Measurements from ENCODE around the gene MRPS7.
"Not testable (repeated sequence)": the region's sequence is repeated elsewhere in the genome, so short reads cannot be mapped to it uniquely, and the experiment has no call there.

The MRPS7 gene

DNA sequence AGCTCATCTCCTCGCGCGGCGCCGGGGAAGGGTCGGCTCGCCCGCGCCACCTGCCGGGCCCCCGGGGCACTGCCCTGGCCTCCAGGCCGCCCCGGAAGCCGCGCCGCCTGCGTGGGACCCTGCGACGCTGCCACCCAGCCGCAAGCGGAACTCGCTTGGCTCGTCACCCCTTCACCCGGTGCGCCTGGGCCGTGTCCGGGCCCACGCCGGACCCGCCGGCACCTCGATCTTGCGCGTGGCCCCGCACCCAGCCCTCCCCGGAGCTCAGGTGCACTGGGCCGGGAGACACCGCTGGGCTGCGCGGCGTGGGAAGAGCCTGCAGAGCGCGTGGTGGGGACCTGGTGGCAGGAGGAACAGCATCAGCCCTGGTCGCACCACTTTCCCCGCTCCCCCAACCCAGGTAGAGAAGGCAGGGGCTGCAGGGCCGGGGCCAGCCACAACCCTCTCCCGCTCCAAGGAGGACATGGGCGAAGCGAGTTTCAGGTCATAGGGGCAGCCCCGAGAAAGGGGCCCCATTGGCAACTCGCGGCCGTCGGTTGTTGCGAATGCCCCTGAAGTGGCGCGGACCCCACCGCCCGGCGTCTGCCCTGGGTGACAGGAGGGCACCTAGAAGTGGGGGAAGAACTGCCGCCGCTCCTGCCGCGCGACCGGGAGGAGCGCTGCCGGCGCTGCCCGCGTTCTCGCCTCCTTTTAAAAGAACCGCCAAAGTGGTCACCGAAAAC, 9.7 kb downstream of the MRPS7 start:
- DNase-seq (ENCODE audit: low spot score): peak; percentile 72

- no peak for DNase-seq (ENCODE audit: low spot score)
Measured at GRCh38 chr17:75271955-75272847, 10.5 kb downstream of the MRPS7 start.

GRCh38 chr17:75272848-75273184, 11.1 kb downstream of the MRPS7 start:
- DNase-seq (ENCODE audit: low spot score): no peak

- no peak for DNase-seq (ENCODE audit: low spot score)
Measured at GRCh38 chr17:75273977-75274708, 12.5 kb downstream of the MRPS7 start.

DNA sequence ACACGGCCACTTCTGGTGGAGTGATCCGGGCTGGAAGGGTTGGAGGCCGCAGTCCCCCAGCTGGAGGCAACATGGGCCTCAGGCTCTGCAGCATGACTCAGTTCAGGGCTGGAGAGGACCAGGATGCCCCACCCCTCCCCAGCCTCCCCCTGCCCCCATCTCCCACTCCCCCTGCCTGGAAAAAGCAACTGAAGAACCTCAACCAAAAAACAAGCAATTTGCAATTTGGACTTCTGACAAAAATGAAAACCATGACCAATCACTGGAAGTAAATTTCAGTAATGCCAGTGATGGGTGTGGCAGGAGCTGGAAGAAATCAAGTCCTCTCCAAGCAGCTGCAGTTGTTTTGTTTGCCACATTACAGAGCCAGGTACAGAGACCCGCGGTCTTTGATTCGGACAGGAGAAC, 16.0 kb downstream of the MRPS7 start:
- DNase-seq (ENCODE audit: low spot score): no peak

DNA sequence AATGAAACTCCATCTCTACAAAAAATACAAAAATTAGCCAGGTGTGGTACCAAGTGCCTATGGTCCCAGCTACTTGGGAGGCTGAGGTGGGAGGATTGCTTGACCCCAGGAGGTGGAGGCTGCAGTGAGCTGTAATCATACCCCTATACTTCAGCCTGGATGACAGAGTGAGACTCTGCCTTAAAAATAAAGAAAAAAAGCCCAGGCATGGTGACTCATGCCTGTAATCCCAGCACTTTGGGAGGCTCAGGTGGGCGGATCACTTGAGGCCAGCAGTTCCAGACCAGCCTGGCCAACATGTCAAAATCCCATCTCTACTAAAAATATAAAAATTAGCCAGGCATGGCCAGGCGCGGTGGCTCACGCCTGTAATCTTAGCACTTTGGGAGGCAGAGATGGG, 18.5 kb downstream of the MRPS7 start:
- DNase-seq (ENCODE audit: low spot score): not testable (repeated sequence)

- DNase-seq (ENCODE audit: low spot score): no peak
Measured at GRCh38 chr17:75285123-75285522, 23.4 kb downstream of the MRPS7 start.

DNA sequence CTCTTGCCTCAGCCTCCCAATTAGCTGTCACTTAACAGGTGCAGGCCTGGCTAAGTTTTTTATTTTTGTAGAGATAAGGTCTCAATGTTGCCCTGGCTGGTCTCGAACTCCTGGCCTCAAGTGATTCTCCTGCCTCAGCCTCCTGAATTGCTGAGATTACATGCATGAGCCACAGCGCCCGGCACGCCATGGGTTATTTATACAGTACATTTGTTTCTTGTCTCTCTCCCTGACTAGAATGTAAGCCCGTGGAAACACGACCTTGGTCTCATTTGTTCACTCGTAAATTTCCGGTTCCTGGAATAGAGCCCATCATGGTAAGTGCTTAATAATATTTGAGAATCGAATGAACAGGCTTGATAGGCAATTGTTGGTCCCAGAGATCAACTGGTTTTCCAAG, 25.5 kb downstream of the MRPS7 start:
- DNase-seq (ENCODE audit: low spot score): no peak

DNA sequence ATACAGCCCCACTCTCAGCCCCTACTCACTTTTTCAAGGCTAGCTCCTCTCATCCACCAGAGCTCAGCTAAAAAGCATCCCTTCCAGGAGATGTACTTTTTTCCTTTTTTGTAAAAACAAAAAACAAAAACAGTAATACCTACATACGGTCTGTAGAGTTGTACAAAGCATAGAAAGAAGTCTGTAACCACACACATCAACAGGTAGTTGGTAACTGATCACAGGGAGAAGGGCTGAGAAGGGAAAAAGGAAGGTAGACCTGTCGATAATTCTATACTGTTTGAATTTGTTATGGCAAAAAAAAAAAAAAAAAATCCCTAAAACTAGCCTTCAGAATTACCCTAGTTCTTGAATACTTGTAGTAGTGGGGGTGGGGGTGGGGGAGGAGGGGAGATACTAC, 26.7 kb downstream of the MRPS7 start:
- DNase-seq (ENCODE audit: low spot score): no peak

GRCh38 chr17:75288770-75289114, 27.1 kb downstream of the MRPS7 start:
- peak; percentile 70 for DNase-seq (ENCODE audit: low spot score)

DNA sequence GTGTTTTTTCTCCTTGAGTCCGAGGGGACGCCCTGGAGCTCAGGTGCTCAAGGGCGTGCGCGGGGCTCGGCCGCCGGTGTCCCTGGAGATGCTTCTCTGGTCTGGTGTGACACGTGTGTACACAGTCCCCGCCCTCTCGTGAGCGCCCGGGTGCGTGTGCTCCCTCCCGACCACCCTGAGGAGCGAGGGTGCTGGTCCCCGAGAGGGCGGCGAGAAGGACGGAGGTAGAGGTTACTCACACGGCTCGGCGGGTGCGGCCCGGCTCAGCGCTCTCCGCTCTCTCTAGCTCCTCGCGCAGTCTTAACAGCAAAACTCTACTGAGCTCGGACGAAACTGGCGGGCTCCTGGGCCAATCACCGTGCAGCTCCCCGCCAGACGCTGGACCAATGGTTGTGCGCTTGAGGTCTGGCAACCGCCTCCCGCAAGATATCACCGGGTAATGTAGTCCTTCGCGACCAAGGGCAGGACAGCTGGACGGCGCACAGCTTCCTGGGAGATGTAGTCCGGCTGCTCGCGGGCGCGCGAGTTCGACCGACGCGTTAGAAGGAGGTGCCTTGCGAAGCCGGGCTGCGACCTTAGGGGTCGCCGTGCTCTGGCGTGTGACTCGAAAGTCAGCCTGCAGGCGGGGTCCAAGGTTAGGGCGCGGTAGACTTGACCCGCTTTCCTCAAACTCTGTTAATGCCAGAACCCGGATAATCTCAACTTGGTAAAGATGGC, 27.6 kb downstream of the MRPS7 start, which contains the start of gene SLC25A19:
Gene SLC25A19, minus strand, starts transcription at position 319 of the 717 bp plus-strand sequence. CDS start 2,669 bp downstream, outside the sequence.
- peak; percentile 99 for DNase-seq (ENCODE audit: low spot score)

DNA sequence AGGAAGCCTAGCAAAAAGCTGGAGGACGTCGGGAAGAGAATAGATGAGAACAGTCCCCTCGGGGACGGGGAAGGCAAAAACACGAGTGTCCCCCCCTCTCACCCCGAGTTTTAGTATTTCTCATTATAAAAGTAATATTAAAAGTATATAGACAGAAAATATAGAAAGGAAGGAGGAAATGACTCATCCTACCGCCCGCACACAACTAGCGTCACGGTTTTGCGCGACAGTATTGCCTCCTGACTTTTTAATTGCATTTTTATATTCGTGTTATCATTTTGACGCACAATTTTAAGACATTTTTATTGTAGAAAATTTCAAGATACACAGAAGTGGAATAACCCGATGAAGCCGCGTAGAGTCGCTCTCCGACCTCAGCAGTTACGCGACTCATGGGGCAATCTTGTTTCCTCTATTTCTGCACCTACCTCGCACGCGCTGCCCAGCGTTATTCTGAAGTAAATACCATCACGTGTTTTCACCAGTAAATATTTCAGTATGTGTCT, 28.2 kb downstream of the MRPS7 start:
- DNase-seq (ENCODE audit: low spot score): no peak

- DNase-seq (ENCODE audit: low spot score): not testable (repeated sequence)
Measured at GRCh38 chr17:75292810-75293448, 31.2 kb downstream of the MRPS7 start.

GRCh38 chr17:75295201-75296158, 33.8 kb downstream of the MRPS7 start:
- no peak for DNase-seq (ENCODE audit: low spot score)

DNA sequence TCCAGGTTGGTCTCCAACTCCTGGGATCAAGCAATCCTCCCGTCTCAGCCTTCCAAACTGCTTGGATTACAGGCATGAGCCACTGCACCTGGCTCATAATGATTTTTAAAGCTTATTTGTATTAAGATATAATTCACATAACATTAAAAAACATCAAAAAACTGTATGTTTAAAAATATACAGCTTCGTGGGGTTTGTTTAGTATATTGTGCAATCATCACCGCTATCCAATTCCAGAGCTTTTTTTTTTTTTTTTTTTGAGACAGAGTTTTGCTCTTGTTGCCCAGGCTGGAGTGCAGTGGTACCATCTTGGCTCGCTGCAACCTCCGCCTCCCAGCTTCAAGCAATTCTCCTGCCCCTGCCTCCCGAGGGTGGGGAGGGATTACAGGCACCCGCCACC, 38.6 kb downstream of the MRPS7 start:
- DNase-seq (ENCODE audit: low spot score): no peak

GRCh38 chr17:75301049-75301448, 39.4 kb downstream of the MRPS7 start:
- DNase-seq (ENCODE audit: low spot score): no peak

GRCh38 chr17:75301502-75302206, 40.0 kb downstream of the MRPS7 start:
- no peak for DNase-seq (ENCODE audit: low spot score)

- DNase-seq (ENCODE audit: low spot score): no peak
Measured at GRCh38 chr17:75307957-75308731, 46.5 kb downstream of the MRPS7 start.

Measured in SK-N-DZ (cell line).